Measurements from ENCODE around the gene KCNJ11. TPM values are rescaled to one million over a fixed set of nuclear protein-coding genes. Genes with fewer than 3 reads are reported as not detected.

Gene KCNJ11
- total RNA-seq, 1 experiment from 2014 or later: 2.9 TPM

DNA sequence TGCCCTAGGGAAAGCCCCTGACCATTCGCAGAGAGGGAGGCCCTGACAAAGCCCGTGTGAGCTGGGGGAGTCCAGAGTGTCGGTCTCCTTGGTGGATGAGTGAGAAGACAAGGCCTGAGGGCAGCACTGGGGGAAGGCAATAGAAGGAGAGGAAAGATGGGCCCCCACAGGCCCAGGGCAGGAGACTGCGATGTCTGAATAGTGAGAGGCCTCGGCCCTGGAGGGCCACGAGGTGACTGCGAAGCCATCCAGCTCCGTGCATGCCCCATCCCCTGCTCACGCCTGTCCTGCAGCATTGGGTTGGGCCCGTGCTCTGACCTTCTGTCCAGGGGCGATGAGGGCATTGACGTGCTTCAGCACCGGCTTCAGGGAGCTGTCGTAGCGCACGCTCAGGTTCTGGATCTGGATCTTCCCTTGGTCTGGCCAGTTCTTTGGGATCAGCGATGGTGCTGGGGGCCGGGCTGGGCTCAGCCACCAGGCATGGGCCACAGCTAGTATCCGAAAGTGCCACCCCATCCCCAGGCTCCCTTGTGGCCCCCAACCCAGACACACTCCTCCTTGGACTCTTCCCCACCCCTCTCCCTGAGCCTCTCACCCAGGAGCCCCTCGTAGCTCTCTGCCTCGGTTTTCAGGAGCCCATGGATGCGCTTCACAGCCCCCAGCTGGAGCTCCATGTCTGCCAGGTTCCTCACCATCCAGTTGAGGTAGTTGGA is 8.3 kb upstream of the KCNJ11 start:
- no peak overlapping the region for H3K4me3 Mint-ChIP-seq (ENCODE audit: low read depth, unreplicated experiment)
- CTCF ChIA-PET: no interaction called here
- H3K27ac Mint-ChIP-seq (ENCODE audit: unreplicated experiment): no peak overlapping the region
- H3K4me1 Mint-ChIP-seq (ENCODE audit: low read depth, unreplicated experiment): peaks cover 17% of the 10 kb centered on the region
- peaks cover 14% of the 10 kb centered on the region for H3K27me3 Mint-ChIP-seq (ENCODE audit: unreplicated experiment)
- BruUV-seq (replicated peaks): no TSS peak
- no peaks in the 10 kb centered on the region for H3K36me3 Mint-ChIP-seq (ENCODE audit: insufficient read depth, unreplicated experiment)
- TF ChIP-seq CTCF (IDR thresholded peaks at IDR 0.05; ENCODE audit: unreplicated experiment): no peak
- intact Hi-C loops (cut with micrococcal nuclease; ENCODE audit: unreplicated experiment): no loop called here
- DNase-seq: no peak
- H3K9me3 Mint-ChIP-seq (ENCODE audit: low read depth, unreplicated experiment): peaks cover 3% of the 10 kb centered on the region

GRCh38 chr11:17395978-17396377 is 7.5 kb upstream of the KCNJ11 start:
- BruUV-seq (replicated peaks): no TSS peak
- DNase-seq: no peak
- no peak for TF ChIP-seq CTCF (IDR thresholded peaks at IDR 0.05; ENCODE audit: unreplicated experiment)
- H3K4me1 Mint-ChIP-seq (ENCODE audit: low read depth, unreplicated experiment): peaks cover 17% of the 10 kb centered on the region
- CTCF ChIA-PET: no interaction called here
- no peak overlapping the region for H3K27ac Mint-ChIP-seq (ENCODE audit: unreplicated experiment)
- H3K27me3 Mint-ChIP-seq (ENCODE audit: unreplicated experiment): peaks cover 14% of the 10 kb centered on the region
- peaks cover 3% of the 10 kb centered on the region for H3K9me3 Mint-ChIP-seq (ENCODE audit: low read depth, unreplicated experiment)
- intact Hi-C loops (cut with micrococcal nuclease; ENCODE audit: unreplicated experiment): no loop called here
- H3K36me3 Mint-ChIP-seq (ENCODE audit: insufficient read depth, unreplicated experiment): no peaks in the 10 kb centered on the region
- H3K4me3 Mint-ChIP-seq (ENCODE audit: low read depth, unreplicated experiment): no peak overlapping the region

DNA sequence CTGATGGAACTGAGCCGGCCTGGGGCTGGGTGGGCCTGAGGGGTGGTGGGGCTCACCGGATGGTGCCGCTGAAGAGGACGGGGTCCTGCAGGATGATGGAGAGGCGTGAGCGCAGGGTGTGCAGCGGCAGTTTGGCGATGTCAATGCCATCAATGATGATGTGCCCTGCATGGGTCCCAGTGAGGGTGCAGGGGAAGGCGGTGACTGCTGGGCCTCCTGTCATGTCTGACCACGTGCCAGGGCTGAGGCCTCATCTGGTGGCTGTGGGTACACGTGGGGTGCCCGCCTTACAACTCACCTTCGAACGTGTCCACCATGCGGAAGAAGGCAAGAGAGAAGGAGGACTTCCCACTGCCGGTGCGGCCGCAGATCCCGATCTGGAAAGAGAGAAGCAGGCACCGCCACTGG is 7.1 kb upstream of the KCNJ11 start:
- peaks cover 3% of the 10 kb centered on the region for H3K9me3 Mint-ChIP-seq (ENCODE audit: low read depth, unreplicated experiment)
- CTCF ChIA-PET: no interaction called here

DNA sequence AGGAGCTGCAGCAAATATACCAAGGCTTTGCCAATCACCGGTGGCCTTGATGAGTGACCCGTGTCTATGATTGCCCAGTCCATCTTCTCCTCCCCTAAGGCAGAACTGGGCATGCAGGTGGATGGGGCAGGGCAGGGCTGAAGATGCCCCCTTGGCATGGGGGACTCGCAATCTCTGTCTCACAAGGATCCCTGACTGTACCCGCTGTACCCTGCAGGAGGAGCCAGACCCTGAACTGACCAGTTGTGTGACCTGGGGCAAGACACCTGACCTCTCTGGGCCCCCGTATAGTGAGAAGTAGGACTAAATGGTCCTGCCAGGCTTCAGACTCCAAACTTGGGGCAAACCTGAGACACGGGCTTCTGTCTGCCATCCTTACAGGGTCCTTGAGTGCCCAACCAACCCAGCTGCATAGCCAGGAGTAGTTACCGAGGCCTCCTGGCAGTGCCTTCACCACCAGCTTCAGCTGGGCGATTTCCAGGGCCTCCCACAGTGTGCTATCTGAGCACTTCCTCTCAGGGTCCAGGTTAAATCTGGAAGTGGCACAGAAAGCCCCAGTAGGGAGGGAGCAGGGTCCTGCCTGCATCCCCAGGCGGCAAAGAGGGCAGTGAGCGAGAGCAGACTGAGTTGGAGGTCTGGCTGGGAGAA is 6.4 kb upstream of the KCNJ11 start:
- no peak for TF ChIP-seq CTCF (IDR thresholded peaks at IDR 0.05; ENCODE audit: unreplicated experiment)
- Mint-ChIP-seq H3K9me3 (ENCODE audit: low read depth, unreplicated experiment) (peaks cover 3% of the 10 kb centered on the region), H3K36me3 (ENCODE audit: insufficient read depth, unreplicated experiment) (no peaks in the 10 kb centered on the region), H3K27me3 (ENCODE audit: unreplicated experiment) (peaks cover 14% of the 10 kb centered on the region), H3K4me1 (ENCODE audit: low read depth, unreplicated experiment) (peaks cover 17% of the 10 kb centered on the region), H3K27ac (ENCODE audit: unreplicated experiment) (no peak overlapping the region), H3K4me3 (ENCODE audit: low read depth, unreplicated experiment) (no peak overlapping the region)
- no peak for DNase-seq
- CTCF ChIA-PET: no interaction called here
- intact Hi-C loops (cut with micrococcal nuclease; ENCODE audit: unreplicated experiment): no loop called here
- BruUV-seq (replicated peaks): no TSS peak

More for the DNA sequence above, 7.1 kb upstream of the KCNJ11 start:
- no peak overlapping the region for H3K27ac Mint-ChIP-seq (ENCODE audit: unreplicated experiment)
- peaks cover 14% of the 10 kb centered on the region for H3K27me3 Mint-ChIP-seq (ENCODE audit: unreplicated experiment)
- H3K4me3 Mint-ChIP-seq (ENCODE audit: low read depth, unreplicated experiment): no peak overlapping the region
- BruUV-seq (replicated peaks): no TSS peak
- intact Hi-C loops (cut with micrococcal nuclease; ENCODE audit: unreplicated experiment): no loop called here
- no peak for DNase-seq
- H3K36me3 Mint-ChIP-seq (ENCODE audit: insufficient read depth, unreplicated experiment): no peaks in the 10 kb centered on the region
- peaks cover 17% of the 10 kb centered on the region for H3K4me1 Mint-ChIP-seq (ENCODE audit: low read depth, unreplicated experiment)
- no peak for TF ChIP-seq CTCF (IDR thresholded peaks at IDR 0.05; ENCODE audit: unreplicated experiment)

Data from Calu3 (cell line).